H1 (cell line): ENCODE results near the gene RIPOR1. TPM values are rescaled to one million over a fixed set of nuclear protein-coding genes. Genes with fewer than 3 reads are reported as not detected.

ENCODE experiments used
- CTCF ChIA-PET: fragments of 300-600 bp; sonication (Branson Sonifier 250); formaldehyde crosslinking; loops from one replicate; lab custom pipeline; 2021; ENCODE audit not compliant: partially characterized antibody; lab: Charles Lee
- POLR2A ChIA-PET: fragments of 300-600 bp; sonication (Branson Sonifier 250); formaldehyde crosslinking; loops from one replicate; lab custom pipeline; 2021; ENCODE audit warnings: inconsistent platforms; ENCODE audit not compliant: partially characterized antibody; lab: Charles Lee
- DNase-seq, 2 experiments: peaks; one replicate each; pipeline versions ENCODE4 v3.0.0 to v3.0.0-alpha.2; 2010 to 2022; ENCODE audit warnings: low spot score in 2 of 2, low read depth in 1 of 2, mixed read lengths in 1 of 2
- FAIRE-seq: peaks from 2 replicates; lab custom pipeline; 2011; peaks lifted over from hg19 to GRCh38; lab: Jason Lieb, UNC
- H2AFZ ChIP-seq: 2 replicates; pipeline ENCODE4 v1.8.1; 2012; ENCODE audit warnings: low read length, inconsistent platforms
- H2AK5ac ChIP-seq: 2 replicates; pipeline ENCODE4 v1.6.1; 2013; ENCODE audit warnings: low read depth, low read length
- H2BK120ac ChIP-seq: replicated peaks from 2 replicates; pipeline ENCODE3; 2013; ENCODE audit warnings: low read depth, low read length, inconsistent platforms
- H2BK12ac ChIP-seq: 2 replicates; pipeline ENCODE4 v1.6.1; 2013; ENCODE audit warnings: low read depth, low read length
- H2BK15ac ChIP-seq: 2 replicates; pipeline ENCODE4 v1.6.1; 2013; ENCODE audit warnings: low read length
- H2BK20ac ChIP-seq: 2 replicates; pipeline ENCODE4 v1.6.1; 2013; ENCODE audit warnings: low read length
- H2BK5ac ChIP-seq: 2 replicates; pipeline ENCODE4 v1.6.1; 2013; ENCODE audit warnings: low read depth, low read length
- H3K14ac ChIP-seq: 2 replicates; pipeline ENCODE4 v1.6.1; 2013; ENCODE audit warnings: inconsistent platforms; ENCODE audit not compliant: insufficient read length
- H3K18ac ChIP-seq: 2 replicates; pipeline ENCODE4 v1.6.1; 2013; ENCODE audit warnings: low read length; ENCODE audit errors: extremely low read depth
- H3K23ac ChIP-seq: 2 replicates; pipeline ENCODE4 v1.6.1; 2013; ENCODE audit warnings: inconsistent platforms; ENCODE audit not compliant: insufficient read length
- H3K23me2 ChIP-seq: 2 replicates; pipeline ENCODE4 v1.6.1; 2013; ENCODE audit warnings: low read depth, low read length
- H3K27ac ChIP-seq: 2 replicates; pipeline ENCODE4 v1.6.1; 2011; ENCODE audit warnings: low read depth, low read length, inconsistent platforms
- H3K27me3 ChIP-seq, 4 experiments: replicated peaks in 1 of 4; 1 replicate in 1 of 4; 2 replicates in 3 of 4; pipeline versions ENCODE4 v1.6.1 to v1.8.1; 2011 to 2013; ENCODE audit warnings: low read length in 3 of 4, mild to moderate bottlenecking in 3 of 4, inconsistent platforms in 2 of 4, mixed read lengths in 2 of 4, moderate library complexity in 1 of 4; ENCODE audit not compliant: control insufficient read depth in 3 of 4, insufficient read depth in 3 of 4; ENCODE audit errors: extremely low read depth in 1 of 4
- H3K36me3 ChIP-seq, 4 experiments: 2 replicates each; pipeline versions ENCODE4 v1.6.1 to v1.8.1; 2011 to 2013; ENCODE audit warnings: mild to moderate bottlenecking in 4 of 4, low read length in 3 of 4, moderate library complexity in 2 of 4, control low read depth in 1 of 4, inconsistent platforms in 1 of 4; ENCODE audit not compliant: insufficient read depth in 4 of 4, control insufficient read depth in 2 of 4
- H3K4ac ChIP-seq: replicated peaks from 2 replicates; pipeline ENCODE3; 2013; ENCODE audit warnings: low read length, low read depth, mixed read lengths, inconsistent platforms; ENCODE audit not compliant: insufficient read length
- H3K4me1 ChIP-seq, 4 experiments: replicated peaks in 1 of 4; 1 replicate in 1 of 4; 2 replicates in 3 of 4; pipeline versions ENCODE4 v1.6.1 to v1.8.1; 2011 to 2013; ENCODE audit warnings: low read length in 3 of 4, inconsistent platforms in 2 of 4, mixed read lengths in 1 of 4; ENCODE audit not compliant: insufficient read depth in 4 of 4, control insufficient read depth in 3 of 4
- H3K4me2 ChIP-seq, 2 experiments: 2 replicates each; pipeline versions ENCODE4 v1.6.1 to v1.8.1; 2011 to 2013; ENCODE audit warnings: low read depth in 2 of 2, low read length in 2 of 2, control low read depth in 1 of 2, inconsistent platforms in 1 of 2, mild to moderate bottlenecking in 1 of 2; ENCODE audit not compliant: insufficient read depth in 1 of 2
- H3K4me3 ChIP-seq, 4 experiments: fragments of 200-600, 300-600 bp in 1 of 4; sonication (generic), shearing (Covaris generic), sonication (Bioruptor Twin) in 1 of 4; 2 replicates each; pipeline versions ENCODE4 v1.5.1 to v1.8.1; 2011 to 2016; ENCODE audit warnings: low read length in 4 of 4, low read depth in 3 of 4, control low read depth in 2 of 4, inconsistent platforms in 2 of 4, mild to moderate bottlenecking in 2 of 4, mixed read lengths in 1 of 4, moderate library complexity in 1 of 4; ENCODE audit not compliant: insufficient read depth in 2 of 4; ENCODE audit errors: extremely low read depth in 1 of 4
- H3K56ac ChIP-seq: replicated peaks from 2 replicates; pipeline ENCODE3; 2013; ENCODE audit warnings: low read depth, mild to moderate bottlenecking, mixed read lengths, low read length, inconsistent platforms; ENCODE audit not compliant: insufficient read length
- H3K79me1 ChIP-seq: 2 replicates; pipeline ENCODE4 v1.6.1; 2013; ENCODE audit warnings: low read depth, low read length, control low read depth
- H3K79me2 ChIP-seq, 2 experiments: 2 replicates each; pipeline versions ENCODE4 v1.6.1 to v1.8.1; 2012 to 2013; ENCODE audit warnings: low read length in 2 of 2, mild to moderate bottlenecking in 2 of 2, inconsistent platforms in 1 of 2; ENCODE audit not compliant: insufficient read depth in 2 of 2, control insufficient read depth in 1 of 2
- H3K9ac ChIP-seq, 4 experiments: replicated peaks in 1 of 4; 1 replicate in 1 of 4; 2 replicates in 3 of 4; pipeline versions ENCODE4 v1.6.1 to v1.8.1; 2011 to 2013; ENCODE audit warnings: low read depth in 3 of 4, low read length in 3 of 4, control low read depth in 2 of 4, mild to moderate bottlenecking in 2 of 4, moderate library complexity in 2 of 4, inconsistent platforms in 1 of 4; ENCODE audit errors: extremely low read depth in 1 of 4
- H3K9me3 ChIP-seq, 2 experiments: 2 replicates each; pipeline versions ENCODE4 v1.6.1 to v1.8.1; 2012 to 2013; ENCODE audit warnings: mild to moderate bottlenecking in 2 of 2, moderate library complexity in 2 of 2, control low read depth in 1 of 2, inconsistent platforms in 1 of 2, low read depth in 1 of 2, low read length in 1 of 2, mixed read lengths in 1 of 2; ENCODE audit not compliant: insufficient read depth in 2 of 2
- H4K20me1 ChIP-seq, 2 experiments: replicated peaks in 1 of 2; 2 replicates each; pipeline versions ENCODE3 to v1.8.1; 2011 to 2013; ENCODE audit warnings: inconsistent platforms in 2 of 2, low read length in 2 of 2, mild to moderate bottlenecking in 1 of 2; ENCODE audit not compliant: insufficient read depth in 2 of 2, control insufficient read depth in 1 of 2
- H4K5ac ChIP-seq: 2 replicates; pipeline ENCODE4 v1.6.1; 2013; ENCODE audit warnings: low read length, low read depth, mixed read lengths, inconsistent platforms; ENCODE audit not compliant: insufficient read length
- H4K8ac ChIP-seq: 2 replicates; pipeline ENCODE4 v1.8.0; 2013; ENCODE audit warnings: mild to moderate bottlenecking, moderate library complexity, low read length, inconsistent platforms; ENCODE audit not compliant: insufficient read depth; ENCODE audit errors: extremely low read depth
- H4K91ac ChIP-seq: replicated peaks from 2 replicates; pipeline ENCODE3; 2013; ENCODE audit warnings: low read length, mixed read lengths, inconsistent platforms; ENCODE audit not compliant: insufficient read length
- KDM4A ChIP-seq: IDR thresholded peaks from one replicate; pipeline ENCODE4 v1.7.1; 2012; ENCODE audit warnings: low read depth, mild to moderate bottlenecking, moderate library complexity, low read length, inconsistent platforms; ENCODE audit not compliant: severe bottlenecking
- WGBS, 2 experiments: shearing (Covaris generic) in 1 of 2; methylation state at CpG; one replicate each; pipeline versions ENCODE4 v1.1.6 to v1.1.7; 2013 to 2015; ENCODE audit warnings: low lambda C conversion rate in 2 of 2, mixed read lengths in 2 of 2, inconsistent platforms in 1 of 2, low coverage in 1 of 2, missing lambda C conversion rate in 1 of 2; ENCODE audit not compliant: insufficient replicate concordance in 2 of 2, insufficient coverage in 1 of 2, insufficient read length in 1 of 2; ENCODE audit errors: extremely low coverage in 1 of 2, missing lambda C conversion rate in 1 of 2; 5-methylcytosine and 5-hydroxymethylcytosine counted together
- polyA plus RNA-seq, 7 experiments: library from polyadenylated mRNA; depleted of rRNA in 3 of 7; stranded (reverse) in 5 of 7; unstranded in 2 of 7; fragments of >200 nt in 5 of 7; fragments of 200-250 nt in 2 of 7; gene quantifications; 1 replicate in 5 of 7; 2 replicates in 1 of 7; 4 replicates in 1 of 7; pipeline versions ENCODE4 v1.2.1 to v1.2.3, GENCODE V29; 2011 to 2013; ENCODE audit warnings: missing spikeins in 2 of 7, mixed read lengths in 2 of 7
- total RNA-seq: library from RNA; stranded (reverse); fragmentation: NEBNext Ultra II Directional; extraction: Animal tissue kit (Norgen Biotek cat#: 25700); gene quantifications from 2 replicates; pipeline ENCODE4 v1.2.1, GENCODE V29; 2021

RIPOR1 gene
- total and polyA plus RNA-seq, 2 of the 8 experiments (the other 6 are each of a cell fraction or from before 2014, with no cell fraction given): 2.7 to 10.1 TPM

GRCh38 chr16:67541391-67542263, 13.0 kb downstream of the RIPOR1 start:
- H2BK15ac ChIP-seq: no peak overlapping the region
- H2AFZ ChIP-seq: no peak overlapping the region
- H3K36me3 ChIP-seq: peaks cover 0 to 3% (median 0%) of the 10 kb centered on the region in 4 experiments; a peak in 2 of 8 replicates
- H3K23me2 ChIP-seq: peaks cover 16% of the 10 kb centered on the region; the same call in 1 of the 2 replicates
- no peak for FAIRE-seq
- no peak for TF ChIP-seq KDM4A
- H3K79me2 ChIP-seq: no peaks in the 10 kb centered on the region
- no peak overlapping the region for H3K23ac ChIP-seq
- no peak overlapping the region for H3K56ac ChIP-seq
- H3K4me1 ChIP-seq: peaks cover 0 to 11% (median 6%) of the 10 kb centered on the region in 4 experiments; a peak in 5 of 7 replicates
- H3K4me3 ChIP-seq: no peak overlapping the region
- no peak overlapping the region; the same call in 1 of the 2 replicates for H4K8ac ChIP-seq
- H2BK5ac ChIP-seq: no peak overlapping the region
- H3K14ac ChIP-seq: no peak overlapping the region
- no peak overlapping the region for H4K5ac ChIP-seq
- DNase-seq: no peak
- no peak overlapping the region for H2AK5ac ChIP-seq
- no peak overlapping the region for H2BK120ac ChIP-seq
- no peak overlapping the region for H4K91ac ChIP-seq
- H3K9me3 ChIP-seq: no peaks in the 10 kb centered on the region
- no peak overlapping the region for H3K4me2 ChIP-seq
- H3K18ac ChIP-seq: no peak overlapping the region
- no peak overlapping the region for H2BK12ac ChIP-seq
- WGBS, 2 experiments: 84% methylated on average over 14 of the region's 14 CpGs; no CpG with 5 or more reads in 1 of the 2 experiments
- H3K27me3 ChIP-seq: peaks cover 24 to 50% (median 48%) of the 10 kb centered on the region in 4 experiments
- no peak overlapping the region for H2BK20ac ChIP-seq
- no peak overlapping the region for H3K4ac ChIP-seq
- no peak overlapping the region for H3K9ac ChIP-seq
- peaks cover 11 to 22% of the 10 kb centered on the region in 2 experiments for H4K20me1 ChIP-seq
- ChIA-PET POLR2A (interaction anchor here (0.6 to 5.1 kb wide), 6 partner anchors 9 to 56 kb away, joined by 3 to 27 read pairs (median 4); partner anchors contain the start of gene CTCF), CTCF (interaction anchor here (0.6 to 3.8 kb wide), 11 partner anchors 12 to 303 kb away, joined by 3 to 23 read pairs (median 5); partner anchors contain the start of gene CARMIL2)
- H3K79me1 ChIP-seq: no peaks in the 10 kb centered on the region; the same call in 1 of the 2 replicates
- no peak overlapping the region for H3K27ac ChIP-seq
